LNCaP clone FGC (cell line): ENCODE results near the gene QKI.
"Not testable (repeated sequence)": the region's sequence is repeated elsewhere in the genome, so short reads cannot be mapped to it uniquely, and the experiment has no call there.

Experiments used
- DNase-seq: peaks from one replicate; pipeline ENCODE4 v3.0.0-alpha.2; 2011; ENCODE audit warnings: low read depth
- H3K4me3 ChIP-seq: 2 replicates; pipeline ENCODE4 v1.5.1; 2011; ENCODE audit warnings: mild to moderate bottlenecking, low read depth, low read length, control low read depth
- TF ChIP-seq, protein P1 (sequence below): IDR thresholded peaks from 2 replicates; pipeline ENCODE4 v1.5.1; 2012; ENCODE audit warnings: mild to moderate bottlenecking; ENCODE audit not compliant: control insufficient read depth, insufficient read depth; ENCODE audit errors: extremely low read depth

QKI gene

DNA sequence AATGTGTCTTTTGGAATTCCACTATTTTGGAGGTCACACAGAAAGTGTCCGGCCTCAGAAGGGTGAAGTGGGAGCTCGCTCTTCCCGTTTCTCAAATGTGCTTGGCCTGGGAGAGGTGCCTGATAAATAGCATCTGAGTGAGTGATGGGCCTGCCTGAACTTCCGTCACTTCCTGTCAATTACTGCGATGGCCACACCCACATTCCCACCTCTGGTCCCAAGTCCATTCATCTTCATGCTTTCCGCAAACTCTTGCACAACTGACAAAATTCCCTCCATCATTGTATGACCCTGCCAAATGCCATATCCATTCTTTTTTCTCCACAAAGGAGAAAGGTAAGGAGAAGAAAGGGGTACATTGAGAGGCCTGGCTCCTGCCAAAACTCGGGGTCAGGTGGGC lies 169.0 kb downstream of the QKI start:
- TF ChIP-seq, protein P1, sequence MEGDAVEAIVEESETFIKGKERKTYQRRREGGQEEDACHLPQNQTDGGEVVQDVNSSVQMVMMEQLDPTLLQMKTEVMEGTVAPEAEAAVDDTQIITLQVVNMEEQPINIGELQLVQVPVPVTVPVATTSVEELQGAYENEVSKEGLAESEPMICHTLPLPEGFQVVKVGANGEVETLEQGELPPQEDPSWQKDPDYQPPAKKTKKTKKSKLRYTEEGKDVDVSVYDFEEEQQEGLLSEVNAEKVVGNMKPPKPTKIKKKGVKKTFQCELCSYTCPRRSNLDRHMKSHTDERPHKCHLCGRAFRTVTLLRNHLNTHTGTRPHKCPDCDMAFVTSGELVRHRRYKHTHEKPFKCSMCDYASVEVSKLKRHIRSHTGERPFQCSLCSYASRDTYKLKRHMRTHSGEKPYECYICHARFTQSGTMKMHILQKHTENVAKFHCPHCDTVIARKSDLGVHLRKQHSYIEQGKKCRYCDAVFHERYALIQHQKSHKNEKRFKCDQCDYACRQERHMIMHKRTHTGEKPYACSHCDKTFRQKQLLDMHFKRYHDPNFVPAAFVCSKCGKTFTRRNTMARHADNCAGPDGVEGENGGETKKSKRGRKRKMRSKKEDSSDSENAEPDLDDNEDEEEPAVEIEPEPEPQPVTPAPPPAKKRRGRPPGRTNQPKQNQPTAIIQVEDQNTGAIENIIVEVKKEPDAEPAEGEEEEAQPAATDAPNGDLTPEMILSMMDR = no peak
- H3K4me3 ChIP-seq = no peak overlapping the region
- no peak for DNase-seq

DNA sequence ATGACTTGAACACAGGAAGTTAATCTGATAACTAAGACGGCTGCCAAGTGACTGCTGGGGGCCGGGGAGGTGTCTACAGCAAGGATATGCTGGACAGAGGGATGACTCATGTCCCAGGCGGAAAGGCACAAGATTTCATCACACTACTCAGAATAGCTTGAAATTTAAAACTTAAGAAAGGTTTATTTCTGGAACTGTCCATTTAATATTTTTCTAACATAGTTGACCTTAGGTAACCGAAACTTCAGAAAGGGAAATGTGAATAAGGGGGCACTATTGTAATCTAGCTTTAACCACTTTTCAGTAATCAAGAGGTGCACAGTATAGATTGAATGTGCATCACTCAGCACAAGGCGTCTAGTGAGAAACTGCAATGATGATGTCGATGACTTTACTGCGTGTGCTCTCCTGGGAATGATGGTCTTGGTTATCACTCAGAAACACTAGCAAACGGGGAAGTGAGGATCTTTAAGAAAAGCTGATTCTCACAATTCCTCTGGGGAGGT lies 171.5 kb downstream of the QKI start:
- DNase-seq = no peak
- TF ChIP-seq, protein P1 = no peak
- no peak overlapping the region for H3K4me3 ChIP-seq

DNA sequence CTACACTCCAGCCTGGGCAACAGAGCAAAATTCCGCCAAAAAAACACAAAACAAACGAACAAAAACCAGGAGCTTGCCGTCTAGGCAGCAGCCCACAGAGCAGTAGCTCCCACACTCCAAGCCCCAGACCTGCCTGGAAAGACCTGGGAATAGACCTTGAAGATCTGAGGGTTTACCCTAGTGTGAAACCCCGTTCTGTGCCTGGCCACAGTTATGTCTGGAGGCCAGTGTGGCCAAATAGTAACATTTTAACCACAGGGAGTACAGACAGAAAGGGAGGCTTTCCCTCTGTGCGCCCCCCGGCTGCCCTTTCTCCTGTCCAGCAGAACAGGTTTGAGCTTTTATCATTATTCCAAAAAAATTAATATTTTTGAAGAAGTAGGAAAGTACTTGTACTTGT lies 172.4 kb downstream of the QKI start:
- no peak overlapping the region for H3K4me3 ChIP-seq
- TF ChIP-seq, protein P1 = no peak

DNA sequence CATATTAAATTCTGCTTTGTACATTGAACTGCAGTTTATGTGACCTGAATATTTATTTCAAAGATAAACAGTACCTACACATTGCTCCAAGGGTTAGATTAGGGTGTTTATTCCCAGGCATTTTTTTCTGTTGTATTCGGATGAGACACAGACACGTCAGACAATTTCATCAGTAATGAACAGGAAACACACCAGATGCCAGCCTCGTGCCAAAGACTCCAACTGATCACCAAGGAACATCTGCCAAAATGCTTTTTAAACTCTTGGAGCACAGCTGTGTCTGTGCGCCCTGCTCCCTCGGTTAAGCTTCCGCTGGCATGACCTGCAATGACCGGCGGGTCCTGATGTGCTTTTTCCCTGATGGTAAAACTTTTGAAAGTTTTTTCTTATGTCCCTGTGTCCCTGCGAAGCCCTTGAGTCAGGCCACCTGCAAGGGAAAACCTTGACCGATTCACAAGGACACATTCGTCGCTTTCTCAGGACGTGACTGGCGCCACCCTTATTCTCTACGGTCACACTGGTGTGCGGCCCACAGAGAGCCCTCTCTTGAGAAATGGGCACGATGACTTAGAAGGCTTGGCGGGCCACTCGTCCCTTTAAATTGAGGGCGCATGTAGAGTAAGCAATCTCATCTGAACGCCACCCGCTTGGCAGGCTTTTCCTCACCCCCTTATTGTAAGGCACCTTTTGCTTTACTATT lies 173.9 kb downstream of the QKI start:
- no peak for DNase-seq
- H3K4me3 ChIP-seq = no peak overlapping the region
- TF ChIP-seq, protein P1 = no peak

More for the DNA sequence above, 172.4 kb downstream of the QKI start:
- no peak for DNase-seq

DNA sequence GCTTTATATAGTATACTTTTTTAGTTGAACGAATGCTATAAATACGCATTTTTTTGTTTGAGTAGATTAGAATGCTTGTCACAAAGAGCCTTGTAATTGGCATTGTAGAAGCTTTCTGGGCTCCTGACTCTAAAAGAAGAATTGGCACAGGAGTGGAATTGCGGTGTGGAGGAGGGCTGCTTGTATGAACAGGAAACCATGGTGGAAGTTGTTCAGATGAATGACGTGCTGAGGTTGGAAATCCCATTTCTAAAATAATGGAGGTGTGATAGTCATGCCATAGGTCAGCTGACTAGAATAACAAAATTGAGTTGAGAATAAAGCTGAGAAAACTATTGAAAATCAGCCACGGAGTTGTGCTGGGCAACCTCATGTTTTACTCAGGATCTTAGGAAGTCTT lies 174.9 kb downstream of the QKI start:
- H3K4me3 ChIP-seq = no peak overlapping the region
- DNase-seq = no peak
- TF ChIP-seq, protein P1 = no peak

DNA sequence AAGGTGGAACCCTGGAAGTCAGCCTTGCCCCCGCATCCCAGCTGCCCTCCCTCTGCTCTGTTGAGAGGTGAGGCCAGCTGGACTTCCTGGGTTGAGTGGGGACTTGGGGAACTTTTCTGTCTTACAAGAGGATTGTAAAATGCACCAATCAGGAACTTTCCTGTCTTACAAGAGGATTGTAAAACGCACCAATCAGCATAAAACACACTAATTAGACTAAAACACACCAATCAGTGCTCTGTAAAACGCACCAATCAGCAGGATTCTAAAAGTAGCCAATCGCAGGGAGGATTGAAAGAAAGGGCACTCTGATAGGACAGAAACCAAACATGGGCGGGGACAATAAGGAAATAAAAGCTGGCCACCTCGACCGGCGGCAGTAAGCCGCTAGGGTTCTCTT lies 175.6 kb downstream of the QKI start:
- H3K4me3 ChIP-seq = not testable (repeated sequence)

DNA sequence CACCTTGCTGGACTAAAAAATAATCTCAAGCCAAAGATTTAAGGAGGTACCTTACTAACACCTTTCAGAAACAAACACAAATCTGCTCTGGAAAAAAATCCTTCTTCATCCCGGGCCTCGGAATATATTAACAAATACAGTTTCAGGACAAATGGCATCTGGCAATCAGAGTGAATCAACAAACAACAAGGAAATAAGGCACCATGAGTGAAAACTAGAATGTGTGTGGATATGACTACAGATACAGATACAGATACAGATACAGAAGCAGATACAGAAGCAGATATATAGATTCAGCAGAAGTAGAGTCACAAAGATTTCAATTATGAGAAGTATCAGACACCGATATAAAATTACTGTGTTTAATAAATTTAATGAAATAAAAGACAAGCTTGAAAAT lies 178.4 kb downstream of the QKI start:
- no peak for DNase-seq
- no peak overlapping the region for H3K4me3 ChIP-seq
- TF ChIP-seq, protein P1 = no peak

More for the DNA sequence above, 175.6 kb downstream of the QKI start:
- DNase-seq = not testable (repeated sequence)
